ENCODE data around the gene AGO4.

GRCh38 chr1:35888255-35888654, 80.4 kb downstream of the AGO4 start:
- no peak for TF ChIP-seq CTCF (IDR thresholded peaks at IDR 0.05)
- TF ChIP-seq POLR2A (IDR thresholded peaks at IDR 0.05) = no peak

Data from uterus (tissue), 2 donors.